Femur (tissue), 1 donor: ENCODE measurements around the gene SLC27A5.
"Not testable (repeated sequence)": the region's sequence is repeated elsewhere in the genome, so short reads cannot be mapped to it uniquely, and the experiment has no call there.

ENCODE experiments used
- DNase-seq: peaks from one replicate; pipeline ENCODE4 v3.0.0-alpha.2; 2017

SLC27A5 gene

DNA sequence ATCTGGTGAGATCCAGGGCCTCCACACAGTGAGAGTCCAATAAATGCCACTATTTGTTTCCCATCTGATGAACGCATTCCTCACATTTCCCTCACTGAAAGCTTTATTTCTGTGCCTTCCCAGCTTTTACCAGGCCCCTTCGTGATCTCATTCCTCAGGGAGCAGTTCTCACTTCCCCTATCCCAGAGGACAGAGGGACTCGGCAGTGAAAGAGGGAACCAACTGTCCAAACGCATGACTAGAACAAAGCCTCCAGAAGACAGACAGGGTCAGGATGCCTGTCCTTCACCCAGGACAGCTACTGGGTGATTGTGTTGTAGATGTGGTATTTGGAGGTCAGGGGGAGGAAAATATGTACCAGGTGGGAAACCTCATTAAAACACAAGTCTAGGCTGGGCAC lies 9.9 kb upstream of the SLC27A5 start:
- no peak for DNase-seq

DNA sequence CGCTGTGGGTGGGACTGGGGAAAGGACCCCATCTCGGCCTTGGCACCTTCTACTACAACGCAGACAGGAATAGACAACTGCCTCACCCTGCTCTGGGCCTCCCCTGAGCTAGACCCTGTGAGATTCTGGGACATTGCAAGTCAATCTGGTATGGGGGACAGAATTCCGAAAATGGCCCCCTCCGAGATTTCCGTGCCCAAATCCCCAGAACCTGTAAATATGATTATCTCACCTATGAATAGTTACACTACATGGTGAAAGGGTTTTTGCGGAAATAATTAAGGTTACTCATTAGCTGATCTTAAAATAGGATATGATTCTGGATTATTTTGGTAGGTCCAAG lies 8.4 kb upstream of the SLC27A5 start:
- DNase-seq, result no peak

DNA sequence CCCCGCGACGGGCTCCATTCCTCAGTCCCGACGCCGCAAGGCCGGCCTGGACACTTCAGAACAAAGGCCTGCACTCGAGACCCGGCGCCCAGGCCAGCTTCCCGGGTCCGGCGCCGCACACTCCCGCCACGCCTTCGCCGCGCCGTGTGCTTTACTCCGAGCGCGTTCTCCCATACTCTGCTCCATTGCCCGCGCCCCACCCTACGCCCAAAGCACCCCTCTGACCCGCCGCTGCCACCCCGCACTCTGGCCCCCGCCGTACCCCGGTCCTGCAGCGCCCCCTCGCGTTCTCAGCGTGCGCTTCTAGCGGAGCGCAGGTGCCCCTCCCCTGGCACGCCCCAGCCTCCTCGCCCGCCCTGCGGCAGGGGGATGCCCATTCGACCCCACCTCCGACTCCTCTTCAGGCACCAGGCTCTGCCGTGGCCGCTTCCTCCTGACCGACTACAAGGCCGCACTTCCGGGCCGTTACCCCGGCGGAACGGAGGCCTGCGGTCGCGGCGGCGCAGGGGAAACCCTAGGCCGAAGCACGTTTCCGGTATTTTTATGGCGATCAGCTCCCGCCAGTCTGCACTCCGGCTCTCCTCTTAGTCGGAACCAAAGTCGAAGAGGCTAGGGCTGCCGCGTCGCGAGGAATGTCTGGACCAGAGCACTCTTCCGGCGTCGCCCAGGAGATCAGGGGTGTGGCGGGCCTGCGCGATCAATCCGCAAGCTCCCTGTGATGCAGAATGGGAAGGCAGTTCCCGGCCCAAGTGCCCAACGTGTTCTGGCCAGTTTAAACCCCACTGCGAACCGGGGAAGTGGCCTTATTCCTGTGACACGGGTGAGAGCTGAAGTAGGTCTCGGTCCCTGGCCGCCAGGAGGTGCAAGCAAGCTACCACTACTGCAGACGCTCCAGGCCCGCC lies 7.8 kb upstream of the SLC27A5 start, which contains the start of gene ZBTB45:
ZBTB45 (minus strand) TSS at position 456 of the 902 bp plus-strand sequence. CDS start 2,137 bp downstream, outside the sequence.
- peak; percentile 97 for DNase-seq

DNA sequence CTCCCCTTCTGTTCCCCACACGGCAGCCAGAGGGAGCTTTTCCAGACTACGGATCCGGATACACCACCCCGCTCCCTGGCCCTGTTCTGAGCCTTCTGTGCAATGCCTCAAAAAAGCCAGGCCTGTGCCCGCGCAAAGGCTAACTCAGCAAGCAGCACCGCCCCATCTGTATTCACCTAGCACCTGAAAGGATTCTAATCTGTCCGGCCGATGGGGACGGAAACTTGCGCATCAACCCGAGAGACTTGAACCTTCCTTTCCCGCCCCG lies 7.2 kb upstream of the SLC27A5 start:
- DNase-seq, result peak; percentile 76

DNA sequence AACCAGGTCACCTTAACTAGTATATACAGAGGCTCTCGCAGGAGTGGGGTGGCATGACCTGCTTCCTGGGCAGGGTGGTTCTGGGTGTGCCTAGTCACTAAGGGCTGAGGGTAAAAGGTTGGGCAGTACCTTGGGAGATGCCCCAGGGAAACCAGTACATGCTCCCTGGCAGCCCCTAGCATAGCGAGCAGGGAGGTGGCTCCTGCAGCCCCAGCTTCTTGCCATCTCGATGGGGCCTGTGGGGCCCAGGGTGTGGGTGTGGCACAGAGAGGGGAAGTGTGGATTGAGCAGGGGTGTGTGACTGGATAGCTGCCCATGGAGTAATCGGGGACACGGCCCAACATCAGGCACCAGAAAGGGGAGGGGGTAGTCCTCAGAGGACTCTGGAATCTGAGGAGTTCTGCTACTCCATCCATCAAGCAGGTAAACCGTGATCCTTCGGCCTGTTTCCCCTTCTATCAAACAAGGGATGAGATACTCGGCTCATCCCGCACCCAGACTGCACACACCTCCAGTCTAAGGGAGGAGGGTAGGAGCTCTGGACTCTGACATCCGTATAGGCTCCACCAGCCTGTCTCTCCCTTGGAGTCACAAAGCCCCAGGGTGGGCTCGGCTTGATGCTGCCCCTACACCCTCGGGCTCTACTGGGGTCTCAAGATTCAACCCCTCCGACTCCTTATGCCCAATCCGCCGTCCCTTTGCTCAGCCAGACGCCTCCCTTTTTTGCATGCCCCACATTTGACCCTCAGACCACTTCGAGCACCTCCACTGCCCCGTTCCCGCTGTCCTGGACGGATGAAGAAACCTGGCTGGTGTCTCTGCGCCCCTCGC lies 6.7 kb upstream of the SLC27A5 start:
- peak; percentile 36 for DNase-seq

DNA sequence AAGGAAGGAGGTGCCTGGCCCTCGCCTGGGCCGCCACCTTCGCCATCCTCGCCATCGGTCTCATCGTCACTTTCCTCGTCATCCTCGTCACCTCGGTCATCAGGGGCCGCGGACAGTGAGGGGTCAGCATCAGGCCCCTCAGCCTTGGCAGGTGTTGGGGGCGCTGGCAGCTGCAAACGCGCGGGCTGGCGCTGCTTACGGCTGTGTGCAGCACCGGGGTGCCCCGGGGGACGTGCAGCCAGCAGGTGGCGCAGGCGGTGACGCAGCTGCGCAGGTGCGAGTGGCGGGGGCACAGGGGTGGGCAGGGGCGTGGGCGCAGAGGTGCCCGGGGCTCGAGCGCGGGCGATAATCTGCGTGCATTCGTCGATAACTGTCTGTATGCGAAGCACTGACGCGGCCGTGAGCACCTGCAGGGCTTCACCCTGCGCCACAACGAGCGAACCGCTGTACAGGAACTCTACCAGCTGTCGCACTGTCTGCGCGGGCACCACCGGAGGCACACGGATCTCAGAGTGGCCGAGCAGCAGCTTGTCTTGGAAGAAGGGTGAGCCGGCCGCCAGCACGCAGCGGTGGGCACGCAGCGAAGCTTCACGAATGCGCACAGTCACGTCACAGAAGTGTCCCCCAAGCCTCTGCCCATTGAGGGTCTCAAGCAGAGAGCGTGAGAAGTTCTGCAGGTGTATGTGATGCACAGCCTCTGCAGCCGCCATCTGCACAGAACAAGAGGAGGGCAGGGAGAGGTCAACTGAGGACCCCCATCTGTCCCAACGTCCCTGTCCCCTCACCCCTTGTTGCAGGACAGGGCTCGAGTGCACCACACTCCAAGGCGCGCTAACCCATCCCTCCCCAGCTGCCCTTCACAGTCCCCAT lies 5.4 kb upstream of the SLC27A5 start:
- DNase-seq, result no peak

DNA sequence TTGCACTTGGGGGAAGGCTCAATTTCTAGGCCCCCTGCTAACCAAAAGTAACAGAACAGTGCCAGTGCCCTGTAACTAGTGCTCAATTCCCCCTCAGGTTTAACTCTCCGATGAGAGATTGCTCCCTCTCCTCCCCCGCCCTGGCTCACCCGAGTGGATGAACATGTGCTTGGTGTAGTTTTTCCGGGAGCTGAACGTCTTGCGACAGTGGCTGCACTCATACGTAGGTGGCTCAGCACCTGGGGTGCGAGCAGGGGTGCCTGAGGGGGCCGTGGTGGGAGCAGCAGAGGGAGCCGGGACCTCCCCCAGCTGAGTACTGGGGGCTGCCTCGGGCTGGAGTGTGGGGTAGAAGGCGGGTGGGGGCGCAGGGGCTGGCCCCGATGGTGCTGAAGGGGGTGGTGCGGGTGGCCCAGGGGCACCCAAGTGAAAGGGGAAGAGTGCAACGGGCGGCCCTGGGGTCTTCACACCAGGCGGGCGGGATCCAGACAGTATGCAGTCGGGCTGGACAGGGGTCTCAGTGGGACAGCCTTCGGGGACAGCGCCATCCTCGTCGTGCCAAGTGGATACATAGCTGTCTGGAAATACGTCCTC lies 4.5 kb upstream of the SLC27A5 start:
- DNase-seq, result no peak

DNA sequence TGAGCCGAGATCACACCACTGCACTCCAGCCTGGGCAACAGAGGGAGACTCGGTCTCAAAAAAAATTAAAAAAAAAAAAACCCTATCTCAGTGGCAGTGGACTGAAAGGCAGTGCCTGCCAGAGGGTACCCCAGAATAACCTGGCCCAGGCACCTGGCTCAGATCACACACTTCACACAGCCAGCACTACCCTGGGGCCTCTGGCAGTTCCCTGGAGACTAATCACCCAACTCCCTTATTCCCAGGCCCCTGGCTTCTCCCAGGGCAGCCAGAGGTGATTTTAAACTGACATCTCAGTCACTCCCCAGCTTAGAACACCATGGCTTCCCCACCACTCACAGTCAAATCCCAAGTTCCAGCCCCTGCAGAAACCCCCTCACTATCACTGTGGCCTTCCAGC lies 3.5 kb upstream of the SLC27A5 start:
- DNase-seq, result no peak

DNA sequence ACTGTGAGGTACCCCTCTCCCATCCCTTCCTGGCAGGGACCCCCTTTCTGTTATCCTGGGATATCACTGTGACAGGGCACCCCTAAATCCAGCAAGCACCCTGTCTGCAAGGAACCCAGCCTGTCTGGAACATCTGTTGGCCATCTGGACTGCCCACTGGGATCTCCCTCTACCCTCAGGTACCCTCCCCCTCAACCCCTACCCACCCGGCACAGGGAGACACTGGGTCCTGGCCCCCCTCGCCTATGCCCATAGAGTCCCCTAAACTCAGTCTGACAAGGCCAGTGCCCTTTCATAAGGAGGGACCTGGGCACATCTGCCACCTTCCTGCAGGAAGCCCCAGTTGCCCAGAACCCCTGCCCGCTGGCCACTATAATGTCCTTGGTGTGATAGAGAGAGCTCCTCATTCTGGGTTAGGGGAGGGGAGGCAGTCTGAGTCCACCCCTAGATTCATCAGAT lies 2.8 kb upstream of the SLC27A5 start:
- DNase-seq, result no peak

DNA sequence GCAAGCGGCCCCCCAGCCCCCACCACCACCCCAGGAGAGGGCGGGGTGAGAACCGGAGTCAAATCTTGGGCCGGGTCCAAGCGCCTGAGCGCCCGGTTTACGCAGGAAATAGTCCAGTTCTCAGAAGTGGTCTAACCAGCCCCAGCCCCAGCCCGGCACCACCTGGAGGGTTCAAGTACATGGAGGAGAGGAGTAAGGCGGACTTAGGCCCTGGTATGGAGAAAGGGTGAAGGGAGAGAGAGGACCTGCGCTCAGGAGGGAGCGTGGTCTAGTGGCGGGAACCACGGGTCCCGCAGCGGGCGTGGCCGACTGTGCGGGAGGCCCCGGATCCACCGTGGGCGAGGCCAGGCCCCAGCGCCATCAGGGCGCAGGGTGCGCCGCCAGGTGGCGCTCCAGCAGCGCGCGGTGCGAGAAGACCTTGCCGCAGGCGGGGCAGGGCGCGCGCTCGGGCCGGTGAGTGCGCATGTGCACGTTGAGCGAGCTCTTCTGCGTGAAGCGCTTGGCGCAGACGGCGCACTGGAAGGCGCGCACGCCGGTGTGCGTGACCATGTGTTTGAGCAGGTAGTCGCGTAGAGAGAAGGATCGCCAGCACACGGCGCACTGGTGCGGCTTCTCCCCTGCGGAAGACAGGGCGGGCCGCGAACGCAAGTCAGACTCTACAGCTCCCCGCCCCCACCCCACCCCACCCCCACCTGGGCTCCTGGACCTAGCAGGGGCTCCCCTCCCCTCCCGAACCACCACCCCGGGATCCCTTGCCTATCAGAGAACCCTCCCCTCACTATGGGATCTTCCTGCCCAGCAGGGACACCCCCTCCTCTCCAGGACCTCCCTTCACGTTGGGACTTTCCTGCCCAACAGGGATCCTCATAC lies 2.1 kb upstream of the SLC27A5 start:
- DNase-seq, result peak; percentile 91

DNA sequence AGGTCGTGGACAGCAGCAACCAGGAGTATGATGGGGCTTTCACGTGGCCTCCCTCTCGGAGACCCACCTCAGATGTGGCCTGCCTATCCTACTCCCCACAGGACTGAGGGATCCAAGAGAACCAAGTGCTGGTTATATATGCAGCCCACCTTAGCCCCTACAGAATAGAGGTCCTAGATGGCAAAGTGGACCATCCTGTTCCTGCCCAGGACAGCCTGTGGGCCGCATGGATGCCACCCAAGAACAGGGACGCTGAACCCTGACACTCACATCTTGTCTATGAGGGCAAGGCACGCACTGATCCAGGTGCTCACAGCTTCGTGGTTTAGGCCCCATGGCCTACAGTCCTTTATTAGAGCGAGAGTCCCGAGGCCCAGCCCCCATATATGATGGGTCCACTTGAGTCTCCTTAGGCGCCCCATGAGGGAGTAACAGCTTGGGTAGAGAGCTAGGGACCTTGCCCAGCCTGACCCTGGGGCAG lies 1.5 kb upstream of the SLC27A5 start:
- DNase-seq, result no peak

DNA sequence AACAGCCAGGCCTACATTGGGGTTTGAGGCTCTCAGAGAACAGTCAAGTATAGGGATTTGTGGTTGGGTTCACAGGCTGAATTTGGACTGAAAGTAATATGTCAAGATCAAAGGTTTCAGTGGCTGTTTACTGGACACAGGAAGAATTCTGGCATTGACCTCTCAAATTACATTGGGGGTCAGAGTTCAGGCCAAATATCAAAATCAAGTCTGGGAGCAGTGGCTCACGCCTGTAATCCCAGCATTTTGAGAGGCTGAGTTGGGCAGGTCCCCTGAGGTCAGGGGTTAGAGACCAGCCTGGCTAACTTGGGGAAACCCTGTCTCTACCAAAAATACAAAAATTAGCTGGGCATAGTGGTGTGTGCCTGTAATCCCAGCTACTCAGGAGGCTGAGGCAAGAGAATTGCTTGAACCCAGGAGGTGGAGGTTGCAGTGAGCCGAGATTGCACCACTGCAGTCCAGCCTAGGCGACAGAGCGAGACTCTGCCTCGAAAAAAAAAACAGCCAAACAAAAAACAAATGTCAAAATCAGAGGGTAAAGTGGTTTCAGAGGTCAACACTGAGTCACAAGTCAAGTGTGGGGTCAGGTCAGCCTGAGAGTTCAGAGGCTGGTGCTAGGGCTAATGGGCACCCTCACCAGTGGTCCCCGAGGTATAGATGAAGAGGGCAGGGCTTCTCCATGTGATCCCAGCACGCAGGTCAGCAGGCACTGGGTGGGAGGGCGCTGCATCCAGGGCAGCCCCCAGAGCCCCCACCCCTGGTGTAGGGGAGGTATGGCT lies 1.5 kb downstream of the SLC27A5 start:
- DNase-seq, result no peak

DNA sequence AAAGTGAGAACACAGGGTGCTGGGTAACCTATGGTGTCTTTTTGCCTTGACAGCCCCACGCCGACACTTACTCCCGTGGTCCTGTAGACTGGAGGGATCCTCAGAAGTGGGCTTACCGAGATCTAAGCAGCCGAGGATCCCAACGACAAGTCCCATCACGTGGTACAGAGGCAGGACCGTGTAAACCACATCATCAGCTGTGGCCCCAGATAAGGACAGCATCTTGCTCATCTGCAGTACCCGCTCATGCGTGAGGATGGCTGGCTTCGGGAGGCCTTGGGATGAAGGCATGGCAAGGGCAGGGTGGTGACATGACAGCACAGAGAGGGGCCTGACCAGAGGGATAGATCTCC lies 2.1 kb downstream of the SLC27A5 start:
- DNase-seq, result no peak

DNA sequence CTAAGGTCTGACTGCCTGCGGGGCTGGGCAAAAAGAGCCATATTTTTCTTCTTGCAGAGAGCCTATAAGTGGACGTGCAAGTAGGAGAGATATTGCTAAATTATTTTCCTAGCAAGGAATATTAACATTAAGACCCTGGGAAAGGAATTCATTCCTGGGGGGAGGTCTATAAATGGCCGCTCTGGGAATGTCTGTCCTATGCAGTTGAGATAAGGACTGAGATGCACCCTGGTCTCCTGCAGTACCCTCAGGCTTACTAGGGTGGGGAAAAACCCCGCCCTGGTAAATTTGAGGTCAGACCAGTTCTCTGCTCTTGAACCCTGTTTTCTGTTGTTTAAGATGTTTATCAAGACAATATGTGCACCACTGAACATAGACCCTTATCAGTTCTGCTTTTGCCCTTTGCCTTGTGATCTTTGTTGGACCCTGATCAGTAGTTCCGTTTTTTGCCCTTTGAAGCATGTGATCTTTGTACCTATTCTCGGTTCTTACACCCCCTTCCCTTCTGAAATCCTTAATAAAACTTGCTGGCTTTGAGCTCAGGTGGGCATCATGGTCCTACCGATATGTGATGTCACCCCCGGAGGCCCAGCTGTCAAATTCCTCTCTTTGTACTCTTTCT lies 4.1 kb downstream of the SLC27A5 start:
- not testable (repeated sequence) for DNase-seq

DNA sequence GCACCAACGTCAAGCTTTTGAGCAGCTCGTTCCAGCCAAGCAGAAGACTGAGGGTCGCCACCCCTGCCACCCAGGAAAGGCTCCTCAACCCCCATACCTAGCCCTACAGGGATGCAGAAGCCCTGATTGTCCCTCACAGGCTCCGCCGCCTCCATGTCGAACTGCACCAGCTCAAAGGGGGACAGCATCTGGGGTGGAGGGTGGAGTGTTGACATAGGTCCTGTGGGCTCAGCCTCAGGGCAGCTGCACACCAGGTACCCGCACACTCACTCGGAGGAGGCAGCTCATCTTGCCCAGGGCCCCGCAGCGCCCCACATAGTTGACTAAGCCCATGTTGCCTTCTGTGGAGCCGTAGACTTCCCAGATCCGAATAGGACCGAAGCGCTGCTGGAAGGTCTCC lies 11.6 kb downstream of the SLC27A5 start:
- DNase-seq, result no peak

DNA sequence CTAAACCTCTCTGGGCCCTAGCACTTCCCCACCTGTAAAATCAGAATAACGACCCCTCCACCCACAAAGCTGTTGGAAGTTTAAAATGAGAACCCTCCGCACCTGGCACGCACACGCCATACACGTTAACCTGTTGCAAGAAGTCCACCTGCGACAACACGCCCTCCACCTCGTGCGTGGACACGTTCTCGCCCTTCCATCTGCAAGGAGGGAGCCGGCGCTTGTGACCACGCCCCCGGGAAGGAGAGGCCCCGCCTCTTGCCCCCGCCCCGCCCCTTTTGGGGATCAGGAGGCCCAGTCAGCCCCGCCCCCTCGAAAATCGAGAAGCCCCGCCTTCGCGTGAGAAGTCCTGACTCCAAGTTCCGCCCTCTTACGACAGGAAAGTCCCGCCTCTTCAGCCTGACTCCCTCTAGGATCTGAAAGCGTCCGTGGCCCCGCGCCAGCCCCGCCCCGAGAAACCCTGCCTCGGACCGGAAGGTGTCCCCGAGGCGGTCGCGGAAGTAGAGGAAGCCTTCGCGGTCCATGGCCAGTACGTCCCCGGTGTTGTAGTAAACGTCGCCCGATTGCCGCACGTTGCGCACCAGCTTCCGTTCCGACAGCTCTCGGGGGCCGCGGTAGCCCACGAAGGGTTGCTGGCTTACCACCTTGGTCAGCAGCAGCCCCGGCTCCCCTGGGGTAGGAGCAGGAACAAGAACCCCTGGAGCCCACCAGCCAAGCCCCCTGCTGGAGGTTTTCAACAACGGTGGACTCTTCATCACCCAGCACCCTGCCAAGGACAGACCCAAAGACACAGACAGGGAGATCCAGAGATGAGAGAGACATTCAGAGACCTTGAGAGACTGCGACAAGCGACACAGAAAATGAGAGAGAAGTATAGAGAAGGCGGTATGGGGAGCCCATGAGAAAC lies 12.5 kb downstream of the SLC27A5 start:
- DNase-seq, result peak; percentile 99

DNA sequence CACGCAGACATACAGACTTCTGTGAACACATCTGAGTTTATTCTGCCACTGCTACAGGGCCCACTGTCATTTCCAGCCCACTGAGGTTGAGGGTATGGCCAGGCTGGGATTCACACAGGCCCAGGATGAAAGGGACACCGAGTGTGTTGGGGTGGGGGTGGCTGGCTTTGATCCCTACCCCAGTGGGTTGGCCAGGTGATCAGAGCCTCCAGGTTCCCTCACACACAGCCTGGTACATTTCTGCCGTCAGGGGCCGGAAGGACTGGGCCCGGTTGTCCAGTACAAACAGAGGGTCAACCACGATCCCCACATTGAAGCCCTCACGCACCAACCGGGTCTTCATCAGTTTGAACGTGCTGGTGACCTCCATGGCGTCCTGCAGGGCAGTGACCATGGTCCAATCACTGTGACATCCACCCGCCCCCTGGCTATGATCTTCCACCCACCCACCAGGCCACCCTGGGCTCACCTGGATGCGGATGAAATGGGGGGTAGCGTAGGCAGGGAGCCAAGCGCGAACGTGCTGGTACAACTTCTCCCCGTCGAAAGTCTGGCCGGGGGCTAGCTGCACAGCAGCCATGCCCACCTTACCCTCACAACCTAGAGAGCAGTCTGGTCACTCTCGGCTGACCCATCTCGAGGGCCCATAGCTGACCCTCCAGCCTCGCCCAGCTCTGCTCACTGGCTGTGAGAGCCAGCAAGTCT lies 13.3 kb downstream of the SLC27A5 start:
- no peak for DNase-seq

DNA sequence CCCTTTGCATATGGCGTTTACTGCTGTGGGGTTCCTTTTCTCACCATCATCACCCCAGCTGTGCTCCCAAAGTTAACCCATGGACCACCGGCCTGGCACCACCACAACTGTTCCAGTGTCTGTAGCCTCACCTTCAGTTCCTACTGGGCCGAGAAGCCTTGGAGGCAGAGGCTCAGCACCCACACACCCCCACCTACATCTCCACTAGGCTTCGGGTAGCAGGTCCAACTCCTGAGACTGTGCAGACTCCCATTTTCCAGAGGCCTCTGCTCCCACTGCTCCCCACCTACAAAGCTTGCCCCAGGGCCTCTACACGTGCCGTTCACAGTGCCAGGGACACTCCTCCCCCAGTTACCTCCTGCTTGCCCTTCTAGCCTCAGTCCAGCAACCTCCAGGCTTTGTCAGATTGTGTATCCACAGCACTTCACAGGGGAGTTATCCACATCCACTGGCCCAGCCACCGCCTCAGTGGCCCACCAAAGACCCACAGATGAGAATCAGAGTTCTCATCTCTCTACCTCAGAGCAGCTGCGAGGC lies 14.1 kb downstream of the SLC27A5 start:
- DNase-seq, result no peak
